CD4-positive, alpha-beta T cell treated with Interleukin-10 for 1 hour (primary cell): Measurements from ENCODE around the gene SPRTN.

Experiments
- DNase-seq: peaks from one replicate; pipeline ENCODE4 v3.0.0-alpha.2; 2020

The SPRTN gene

GRCh38 chr1:231383159-231383860 lies 45.2 kb downstream of the SPRTN start:
- no peak for DNase-seq

GRCh38 chr1:231384696-231385415 lies 46.8 kb downstream of the SPRTN start:
- DNase-seq, result no peak

- no peak for DNase-seq
Observed at GRCh38 chr1:231385416-231385748, 47.3 kb downstream of the SPRTN start.

GRCh38 chr1:231386466-231386865 lies 48.4 kb downstream of the SPRTN start:
- no peak for DNase-seq

GRCh38 chr1:231387770-231388669 lies 49.9 kb downstream of the SPRTN start:
- no peak for DNase-seq

- DNase-seq, result no peak
Observed at GRCh38 chr1:231390071-231390470, 52.0 kb downstream of the SPRTN start.

- DNase-seq, result no peak
Observed at GRCh38 chr1:231392389-231393131, 54.5 kb downstream of the SPRTN start.

- no peak for DNase-seq
Observed at GRCh38 chr1:231393668-231394067, 55.6 kb downstream of the SPRTN start.

- no peak for DNase-seq
Observed at GRCh38 chr1:231395076-231395997, 57.2 kb downstream of the SPRTN start.

- DNase-seq, result no peak
Observed at GRCh38 chr1:231395998-231396390, 57.9 kb downstream of the SPRTN start.

- no peak for DNase-seq
Observed at GRCh38 chr1:231396643-231397042, 58.5 kb downstream of the SPRTN start.

- no peak for DNase-seq
Observed at GRCh38 chr1:231397886-231398671, 60.0 kb downstream of the SPRTN start.

GRCh38 chr1:231401478-231401877 lies 63.4 kb downstream of the SPRTN start:
- DNase-seq, result no peak

- no peak for DNase-seq
Observed at GRCh38 chr1:231404318-231404717, 66.2 kb downstream of the SPRTN start.
